IMR-90 (cell line): Measurements from ENCODE around the gene DIP2C. TPM values are rescaled to one million over a fixed set of nuclear protein-coding genes. Genes with fewer than 3 reads are reported as not detected.

Experiments used
- ATAC-seq: fragments of 200-7000 bp; cut with Tn5 transposase; 2 replicates; pipeline ENCODE4 v1.9.1; 2020; ENCODE audit warnings: low read depth, mild to moderate bottlenecking, moderate library complexity
- BruUV-seq: library from RNA; stranded (reverse); fragments of 400-500 nt; replicated peaks from 2 replicates; lab custom pipeline; 2021; lab: Mats Ljungman, UMichigan
- CTCF ChIA-PET: fragments of 300-600 bp; formaldehyde crosslinking; extraction: SDS; loops from one replicate; lab custom pipeline; 2021; ENCODE audit warnings: antibody characterized with exemption; lab: Yijun Ruan, JAX
- POLR2A ChIA-PET: fragments of 300-600 bp; sonication (Branson Sonifier 250); formaldehyde crosslinking; loops from one replicate; lab custom pipeline; 2022; ENCODE audit warnings: antibody characterized with exemption; ENCODE audit not compliant: unreplicated experiment; lab: Charles Lee
- DNase-seq: peaks from one replicate; pipeline ENCODE4 v3.0.0; 2013
- H2AFZ ChIP-seq: replicated peaks from 2 replicates; pipeline ENCODE3; 2013; ENCODE audit warnings: low read length, mild to moderate bottlenecking; ENCODE audit not compliant: poor library complexity
- H2AK5ac ChIP-seq: 2 replicates; pipeline ENCODE4 v1.6.1; 2013; ENCODE audit warnings: low read depth, low read length, inconsistent platforms
- H2AK9ac ChIP-seq: replicated peaks from 2 replicates; pipeline ENCODE3; 2013; ENCODE audit warnings: mild to moderate bottlenecking, low read depth, low read length, moderate library complexity; ENCODE audit not compliant: poor library complexity
- H2BK120ac ChIP-seq: 2 replicates; pipeline ENCODE4 v1.6.1; 2013; ENCODE audit warnings: low read depth, low read length, inconsistent platforms
- H2BK15ac ChIP-seq: 3 replicates; pipeline ENCODE4 v1.6.1; 2013; ENCODE audit warnings: low read depth, low read length, inconsistent platforms
- H2BK20ac ChIP-seq: 2 replicates; pipeline ENCODE4 v1.6.1; 2013; ENCODE audit warnings: low read depth, mild to moderate bottlenecking, inconsistent platforms, low read length, moderate library complexity
- H2BK5ac ChIP-seq: 2 replicates; pipeline ENCODE4 v1.6.1; 2013; ENCODE audit warnings: mild to moderate bottlenecking, low read depth, low read length, inconsistent platforms; ENCODE audit not compliant: poor library complexity, severe bottlenecking
- H3K14ac ChIP-seq: replicated peaks from 2 replicates; pipeline ENCODE4 v1.6.1; 2013; ENCODE audit warnings: low read depth, low read length, inconsistent platforms
- H3K18ac ChIP-seq: 2 replicates; pipeline ENCODE4 v1.6.1; 2013; ENCODE audit warnings: low read depth, low read length, control low read depth
- H3K23ac ChIP-seq: 2 replicates; pipeline ENCODE4 v1.6.1; 2013; ENCODE audit warnings: low read depth, low read length, inconsistent platforms
- H3K27ac ChIP-seq: 2 replicates; pipeline ENCODE4 v1.5.1; 2013; ENCODE audit warnings: mild to moderate bottlenecking, control low read depth, low read length; ENCODE audit not compliant: insufficient read depth
- H3K27me3 ChIP-seq: 2 replicates; pipeline ENCODE4 v1.6.1; 2013; ENCODE audit warnings: low read length; ENCODE audit not compliant: control insufficient read depth, insufficient read depth
- H3K36me3 ChIP-seq: 2 replicates; pipeline ENCODE4 v1.6.1; 2013; ENCODE audit warnings: low read length, mixed read lengths; ENCODE audit not compliant: control insufficient read depth, insufficient read depth
- H3K4ac ChIP-seq: 2 replicates; pipeline ENCODE4 v1.6.1; 2013; ENCODE audit warnings: low read depth, low read length, inconsistent platforms
- H3K4me1 ChIP-seq: 2 replicates; pipeline ENCODE4 v1.6.1; 2013; ENCODE audit warnings: low read length, mixed read lengths; ENCODE audit not compliant: control insufficient read depth, insufficient read depth
- H3K4me2 ChIP-seq: 2 replicates; pipeline ENCODE4 v1.6.1; 2013; ENCODE audit warnings: low read depth, mild to moderate bottlenecking, control low read depth, low read length, moderate library complexity
- H3K4me3 ChIP-seq: 2 replicates; pipeline ENCODE4 v1.5.1; 2013; ENCODE audit warnings: low read depth, mild to moderate bottlenecking, control low read depth, low read length, moderate library complexity; ENCODE audit not compliant: insufficient read depth
- H3K56ac ChIP-seq: 2 replicates; pipeline ENCODE4 v1.6.1; 2013; ENCODE audit warnings: low read length, inconsistent platforms; ENCODE audit not compliant: insufficient read depth; ENCODE audit errors: extremely low read depth
- H3K79me1 ChIP-seq, 2 experiments: 2 replicates each; pipeline ENCODE4 v1.6.1; 2013; ENCODE audit warnings: low read length in 2 of 2, inconsistent platforms in 1 of 2, low read depth in 1 of 2
- H3K9ac ChIP-seq: 2 replicates; pipeline ENCODE4 v1.6.1; 2013; ENCODE audit warnings: low read depth, low read length, control low read depth
- H3K9me1 ChIP-seq: 2 replicates; pipeline ENCODE4 v1.6.1; 2013; ENCODE audit warnings: low read length, inconsistent platforms; ENCODE audit not compliant: insufficient read depth
- H3K9me3 ChIP-seq: 2 replicates; pipeline ENCODE4 v1.6.1; 2013; ENCODE audit warnings: low read length; ENCODE audit not compliant: control insufficient read depth, insufficient read depth
- H4K20me1 ChIP-seq: 2 replicates; pipeline ENCODE4 v1.6.1; 2013; ENCODE audit warnings: low read length, inconsistent platforms; ENCODE audit not compliant: insufficient read depth
- H4K5ac ChIP-seq: 2 replicates; pipeline ENCODE4 v1.6.1; 2013; ENCODE audit warnings: mild to moderate bottlenecking, low read depth, low read length, control low read depth
- H4K8ac ChIP-seq, 2 experiments: 2 replicates each; pipeline ENCODE4 v1.6.1; 2013; ENCODE audit warnings: low read depth in 2 of 2, low read length in 2 of 2, control low read depth in 1 of 2, inconsistent platforms in 1 of 2
- H4K91ac ChIP-seq: 2 replicates; pipeline ENCODE4 v1.6.1; 2013; ENCODE audit warnings: low read depth, low read length, inconsistent platforms; ENCODE audit not compliant: insufficient read depth
- CHD1 ChIP-seq: IDR thresholded peaks from 2 replicates; pipeline ENCODE4 v1.6.1; 2012; ENCODE audit warnings: low read depth, low read length, improper control_type of control experiment
- MAZ ChIP-seq: IDR thresholded peaks from 2 replicates; pipeline ENCODE4 v1.6.1; 2012; ENCODE audit warnings: low read depth, mild to moderate bottlenecking, low read length, improper control_type of control experiment, moderate library complexity, borderline replicate concordance
- MXI1 ChIP-seq: IDR thresholded peaks from 2 replicates; pipeline ENCODE4 v1.6.1; 2012; ENCODE audit warnings: low read depth, mild to moderate bottlenecking, low read length, moderate library complexity, borderline replicate concordance
- POLR2A ChIP-seq: IDR thresholded peaks from 2 replicates; pipeline ENCODE4 v1.6.1; 2012; ENCODE audit warnings: mild to moderate bottlenecking, low read depth, low read length
- RAD21 ChIP-seq: IDR thresholded peaks from 2 replicates; pipeline ENCODE4 v1.6.1; 2012; ENCODE audit warnings: low read length, improper control_type of control experiment
- RCOR1 ChIP-seq: IDR thresholded peaks from 2 replicates; pipeline ENCODE4 v1.6.1; 2012; ENCODE audit warnings: mild to moderate bottlenecking, low read length, improper control_type of control experiment; ENCODE audit not compliant: insufficient replicate concordance
- RFX5 ChIP-seq: IDR thresholded peaks from 2 replicates; pipeline ENCODE4 v1.8.0; 2012; ENCODE audit warnings: low read depth, mild to moderate bottlenecking, low read length, moderate library complexity
- SMC3 ChIP-seq: fragments of 150-350 bp; IDR thresholded peaks from 2 replicates; pipeline ENCODE4 v1.6.1; 2016; ENCODE audit warnings: low read depth, mild to moderate bottlenecking, antibody characterized with exemption, low read length, moderate library complexity
- WGBS, 2 experiments: methylation state at CpG; one replicate each; pipeline versions ENCODE4 v1.1.5 to v1.1.7; 2013; ENCODE audit warnings: missing lambda C conversion rate in 2 of 2; ENCODE audit not compliant: insufficient read length in 1 of 2; ENCODE audit errors: extremely low coverage in 2 of 2; 5-methylcytosine and 5-hydroxymethylcytosine counted together
- dilution Hi-C: fragments of 300-500 bp; cut with HindIII; formaldehyde crosslinking; loops from one replicate; pipeline ENCODE4 v1.14.3; 2018; ENCODE audit warnings: low sequenced_read_pairs; ENCODE audit not compliant: unreplicated experiment
- in situ Hi-C: fragments of 300-500 bp; cut with MboI; formaldehyde crosslinking; loops from 3 replicates; pipeline ENCODE4 v1.14.3; 2019; ENCODE audit warnings: low sequenced_read_pairs, inconsistent platforms, mixed read lengths
- intact Hi-C: fragments of 100-400 bp; cut with micrococcal nuclease; formaldehyde crosslinking; loops from 2 replicates; pipeline ENCODE4 v1.10.0; 2022
- polyA plus RNA-seq, 3 experiments: library from polyadenylated mRNA; depleted of rRNA; stranded (reverse); fragments of >200 nt; gene quantifications; 2 replicates each; pipeline ENCODE4 v1.2.3, GENCODE V29; 2012; ENCODE audit warnings: low replicate concordance in 1 of 3
- total RNA-seq: library from RNA; depleted of rRNA; stranded (reverse); fragments of >200 nt; gene quantifications from 2 replicates; pipeline ENCODE4 v1.2.3, GENCODE V29; 2012
- TF ChIP-seq, protein P1 (sequence below): conservative IDR thresholded peaks from 2 replicates; pipeline ENCODE4 v1.5.1; 2012; ENCODE audit warnings: mild to moderate bottlenecking, low read depth, low read length, improper control_type of control experiment
- TF ChIP-seq, protein P2 (sequence below): fragments of 150-350 bp; IDR thresholded peaks from 2 replicates; pipeline ENCODE4 v1.6.1; 2016; ENCODE audit warnings: low read depth, mild to moderate bottlenecking, low read length, moderate library complexity, borderline replicate concordance

The DIP2C gene
- total and polyA plus RNA-seq, 2 of the 4 experiments (the other 2 are of a cell fraction) = 8.6 to 17.3 TPM

DNA sequence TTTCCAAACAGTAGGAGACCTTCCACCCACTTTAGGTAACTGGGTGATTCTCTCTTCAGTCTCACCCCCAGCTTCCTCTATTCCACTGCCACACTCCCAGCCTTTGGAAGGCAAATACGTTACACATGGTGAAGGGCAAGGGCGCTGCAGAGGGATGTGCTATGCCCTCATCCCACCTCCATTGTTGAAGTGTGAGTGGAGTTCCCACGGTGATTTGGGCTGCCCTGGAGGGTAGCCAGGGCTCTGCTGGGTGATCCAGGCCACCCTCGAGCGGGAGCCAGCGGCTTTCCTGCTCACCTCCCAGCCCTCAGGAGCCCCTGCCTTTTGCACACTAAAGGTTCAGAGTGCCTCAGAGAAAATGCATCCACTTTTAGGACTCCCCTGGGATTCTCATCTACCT, 373.1 kb downstream of the DIP2C start:
- dilution Hi-C loops (no loop called here), intact Hi-C loops (no loop called here), in situ Hi-C loops (no loop called here)

More for the DNA sequence above, 373.1 kb downstream of the DIP2C start:
- Histone ChIP-seq H3K27me3 (no peaks in the 10 kb centered on the region), H3K9ac (no peak overlapping the region), H2AK9ac (no peak overlapping the region), H2AFZ (no peak overlapping the region), H3K23ac (no peak overlapping the region), H3K56ac (no peak overlapping the region), H2BK5ac (no peak overlapping the region), H3K18ac (no peak overlapping the region), H2BK120ac (peak overlapping the region; percentile 32; the same call in 1 of the 2 replicates), H4K20me1 (peaks cover 6% of the 10 kb centered on the region; the same call in 1 of the 2 replicates), H3K4me1 (peaks cover 16% of the 10 kb centered on the region), H3K9me3 (no peaks in the 10 kb centered on the region), H3K79me1 (peaks cover 0 to 38% of the 10 kb centered on the region in 2 experiments; a peak in 3 of 4 replicates), H2BK15ac (no peak overlapping the region), H3K27ac (no peak overlapping the region), H3K14ac (no peak overlapping the region), H3K4ac (peak overlapping the region; percentile 38; the same call in 1 of the 2 replicates), H2BK20ac (no peak overlapping the region), H2AK5ac (peak overlapping the region; percentile 87), H4K8ac (no peak overlapping the region), H4K5ac (no peak overlapping the region), H3K4me2 (no peak overlapping the region), H4K91ac (peak overlapping the region; percentile 9; the same call in 1 of the 2 replicates), H3K4me3 (no peak overlapping the region), H3K9me1 (peaks cover 22% of the 10 kb centered on the region), H3K36me3 (peaks cover 22% of the 10 kb centered on the region)
- ATAC-seq (no peak), DNase-seq (no peak)
- ChIA-PET POLR2A (no interaction called here), CTCF (no interaction called here)
- no TSS peak for BruUV-seq
- WGBS, 2 experiments = 87% methylated on average over 3 of the region's 6 CpGs; no CpG with 5 or more reads in 1 of the 2 experiments
- TF ChIP-seq RFX5 (no peak), SMC3 (no peak), MAZ (no peak), RAD21 (no peak), RCOR1 (no peak), POLR2A (no peak), MXI1 (no peak), CHD1 (no peak)
- TF ChIP-seq, protein P1, sequence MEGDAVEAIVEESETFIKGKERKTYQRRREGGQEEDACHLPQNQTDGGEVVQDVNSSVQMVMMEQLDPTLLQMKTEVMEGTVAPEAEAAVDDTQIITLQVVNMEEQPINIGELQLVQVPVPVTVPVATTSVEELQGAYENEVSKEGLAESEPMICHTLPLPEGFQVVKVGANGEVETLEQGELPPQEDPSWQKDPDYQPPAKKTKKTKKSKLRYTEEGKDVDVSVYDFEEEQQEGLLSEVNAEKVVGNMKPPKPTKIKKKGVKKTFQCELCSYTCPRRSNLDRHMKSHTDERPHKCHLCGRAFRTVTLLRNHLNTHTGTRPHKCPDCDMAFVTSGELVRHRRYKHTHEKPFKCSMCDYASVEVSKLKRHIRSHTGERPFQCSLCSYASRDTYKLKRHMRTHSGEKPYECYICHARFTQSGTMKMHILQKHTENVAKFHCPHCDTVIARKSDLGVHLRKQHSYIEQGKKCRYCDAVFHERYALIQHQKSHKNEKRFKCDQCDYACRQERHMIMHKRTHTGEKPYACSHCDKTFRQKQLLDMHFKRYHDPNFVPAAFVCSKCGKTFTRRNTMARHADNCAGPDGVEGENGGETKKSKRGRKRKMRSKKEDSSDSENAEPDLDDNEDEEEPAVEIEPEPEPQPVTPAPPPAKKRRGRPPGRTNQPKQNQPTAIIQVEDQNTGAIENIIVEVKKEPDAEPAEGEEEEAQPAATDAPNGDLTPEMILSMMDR = no peak
- TF ChIP-seq, protein P2, sequence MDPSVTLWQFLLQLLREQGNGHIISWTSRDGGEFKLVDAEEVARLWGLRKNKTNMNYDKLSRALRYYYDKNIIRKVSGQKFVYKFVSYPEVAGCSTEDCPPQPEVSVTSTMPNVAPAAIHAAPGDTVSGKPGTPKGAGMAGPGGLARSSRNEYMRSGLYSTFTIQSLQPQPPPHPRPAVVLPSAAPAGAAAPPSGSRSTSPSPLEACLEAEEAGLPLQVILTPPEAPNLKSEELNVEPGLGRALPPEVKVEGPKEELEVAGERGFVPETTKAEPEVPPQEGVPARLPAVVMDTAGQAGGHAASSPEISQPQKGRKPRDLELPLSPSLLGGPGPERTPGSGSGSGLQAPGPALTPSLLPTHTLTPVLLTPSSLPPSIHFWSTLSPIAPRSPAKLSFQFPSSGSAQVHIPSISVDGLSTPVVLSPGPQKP = no peak
